ENCODE results near the gene MIB1. TPM values are rescaled to one million over a fixed set of nuclear protein-coding genes. Genes with fewer than 3 reads are reported as not detected.

Gene MIB1
- total and polyA plus RNA-seq, 2 donors (not counting 1 experiment from before 2014, with no cell fraction given): 1.8 to 25.5 TPM

- ChIA-PET POLR2A (interaction anchor here (0.6 kb wide), 1 partner anchor 29 kb away, joined by 3 read pairs; no protein-coding TSS in a partner anchor), CTCF (no interaction called here)
- Histone ChIP-seq H3K9me3 (ENCODE audit: control extremely low read depth in 1 of 3, control insufficient read depth in 2 of 3, insufficient read depth in 1 of 3, low read length in 2 of 3) (no peaks in the 10 kb centered on the region), H3K79me2 (ENCODE audit: control insufficient read depth, insufficient read depth, low read length) (no peaks in the 10 kb centered on the region), H3K27me3 (replicated peaks in 1 of 4; ENCODE audit: control extremely low read depth in 1 of 4, control insufficient read depth in 3 of 4, insufficient read depth in 4 of 4, low read length in 3 of 4) (no peaks in the 10 kb centered on the region), H3K4me3 (ENCODE audit: control extremely low read depth in 1 of 5, extremely low read depth in 1 of 5, insufficient read depth in 1 of 5, low read depth in 2 of 5, low read length in 4 of 5) (no peak overlapping the region), H3K4me2 (replicated peaks; ENCODE audit: low read depth, low read length, poor library complexity, severe bottlenecking) (no peak overlapping the region), H4K20me1 (ENCODE audit: control insufficient read depth, insufficient read depth, low read length, poor library complexity, severe bottlenecking) (no peaks in the 10 kb centered on the region), H3K36me3 (replicated peaks in 1 of 2; ENCODE audit: control extremely low read depth in 1 of 2, control insufficient read depth in 1 of 2, extremely low read depth in 1 of 2, insufficient read depth in 2 of 2, low read length in 1 of 2) (peaks cover 0 to 4% of the 10 kb centered on the region in 2 experiments), H2AFZ (ENCODE audit: insufficient read depth, low read depth, low read length, poor library complexity, severe bottlenecking) (no peak overlapping the region), H3K27ac (ENCODE audit: low read length in 2 of 2) (no peak overlapping the region), H3K9ac (ENCODE audit: low read length) (no peak overlapping the region), H3K4me1 (ENCODE audit: control insufficient read depth in 2 of 2, insufficient read depth in 2 of 2, low read length in 2 of 2) (no peaks in the 10 kb centered on the region)
- intact Hi-C loops (cut with micrococcal nuclease): loop anchor here (1.0 kb wide), 1 partner anchor 136 kb away; no protein-coding TSS in a partner anchor
- Mint-ChIP-seq H3K27me3 (no peaks in the 10 kb centered on the region), H3K4me3 (no peak overlapping the region), H3K27ac (no peak overlapping the region), H3K4me1 (peaks cover under 1% of the 10 kb centered on the region), H3K9me3 (ENCODE audit: insufficient read depth) (no peaks in the 10 kb centered on the region)
- TF ChIP-seq EZH2 (IDR thresholded peaks at IDR 0.05; ENCODE audit: borderline replicate concordance, insufficient read depth, low read depth, low read length, poor library complexity, severe bottlenecking): no peak
- no peak for TF ChIP-seq CTCF (IDR thresholded peaks at IDR 0.05)
- DNase-seq: no peak
- WGBS (ENCODE audit: insufficient coverage): no CpG with 5 or more reads among the region's 1 CpG
- no peak for ATAC-seq (ENCODE audit: low read depth)
Observed at GRCh38 chr18:21820811-21821143, 80.2 kb downstream of the MIB1 start.

GRCh38 chr18:21823848-21824247 is 83.3 kb downstream of the MIB1 start:
- WGBS (ENCODE audit: insufficient coverage): no CpG with 5 or more reads among the region's 3 CpGs
- Histone ChIP-seq H3K36me3 (replicated peaks in 1 of 2; ENCODE audit: control extremely low read depth in 1 of 2, control insufficient read depth in 1 of 2, extremely low read depth in 1 of 2, insufficient read depth in 2 of 2, low read length in 1 of 2) (peaks cover 0 to 4% of the 10 kb centered on the region in 2 experiments), H4K20me1 (ENCODE audit: control insufficient read depth, insufficient read depth, low read length, poor library complexity, severe bottlenecking) (no peaks in the 10 kb centered on the region), H3K9me3 (ENCODE audit: control extremely low read depth in 1 of 3, control insufficient read depth in 2 of 3, insufficient read depth in 1 of 3, low read length in 2 of 3) (no peaks in the 10 kb centered on the region), H3K9ac (ENCODE audit: low read length) (no peak overlapping the region), H3K27me3 (replicated peaks in 1 of 4; ENCODE audit: control extremely low read depth in 1 of 4, control insufficient read depth in 3 of 4, insufficient read depth in 4 of 4, low read length in 3 of 4) (no peaks in the 10 kb centered on the region), H3K4me3 (ENCODE audit: control extremely low read depth in 1 of 5, extremely low read depth in 1 of 5, insufficient read depth in 1 of 5, low read depth in 2 of 5, low read length in 4 of 5) (no peak overlapping the region), H2AFZ (ENCODE audit: insufficient read depth, low read depth, low read length, poor library complexity, severe bottlenecking) (no peak overlapping the region), H3K79me2 (ENCODE audit: control insufficient read depth, insufficient read depth, low read length) (no peaks in the 10 kb centered on the region), H3K4me2 (replicated peaks; ENCODE audit: low read depth, low read length, poor library complexity, severe bottlenecking) (no peak overlapping the region), H3K4me1 (ENCODE audit: control insufficient read depth in 2 of 2, insufficient read depth in 2 of 2, low read length in 2 of 2) (no peaks in the 10 kb centered on the region), H3K27ac (ENCODE audit: low read length in 2 of 2) (no peak overlapping the region)
- Mint-ChIP-seq H3K4me3 (no peak overlapping the region), H3K4me1 (peaks cover 7% of the 10 kb centered on the region), H3K27me3 (no peaks in the 10 kb centered on the region), H3K9me3 (ENCODE audit: insufficient read depth) (no peaks in the 10 kb centered on the region), H3K27ac (no peak overlapping the region)
- TF ChIP-seq CTCF (IDR thresholded peaks at IDR 0.05) (no peak), EZH2 (IDR thresholded peaks at IDR 0.05; ENCODE audit: borderline replicate concordance, insufficient read depth, low read depth, low read length, poor library complexity, severe bottlenecking) (no peak)
- DNase-seq (no peak), ATAC-seq (ENCODE audit: low read depth) (no peak)
- POLR2A ChIA-PET: no interaction called here
- CTCF ChIA-PET: interaction anchor here (0.7 kb wide), 1 partner anchor 208 kb away, joined by 3 read pairs; no protein-coding TSS in a partner anchor
- intact Hi-C loops (cut with micrococcal nuclease): no loop called here
